PC-3 (cell line): Measurements from ENCODE around the gene ABCA7.

Source experiments
- CTCF ChIP-seq: fragments of 300-600 bp; sonication (generic); conservative IDR thresholded peaks from 2 replicates; pipeline ENCODE4 v1.5.1; 2017; ENCODE audit warnings: antibody characterized with exemption, low read depth, mild to moderate bottlenecking, low read length
- EZH2 ChIP-seq: fragments of 300-600 bp; sonication (generic); IDR thresholded peaks from one replicate; pipeline ENCODE4 v1.6.1; 2017; ENCODE audit warnings: antibody characterized with exemption, mild to moderate bottlenecking, low read length; ENCODE audit not compliant: unreplicated experiment

GRCh38 chr19:1019616-1019961, 20.3 kb upstream of the ABCA7 start:
- TF ChIP-seq EZH2 (no peak), CTCF (no peak)
